Measurements from ENCODE around the gene ZNF254.
"Not testable (repeated sequence)": the region's sequence is repeated elsewhere in the genome, so short reads cannot be mapped to it uniquely, and the experiment has no call there.

Gene ZNF254

GRCh38 chr19:24073807-24074206 lies 13.2 kb upstream of the ZNF254 start:
- no peak for DNase-seq

- no peak for DNase-seq
Observed at GRCh38 chr19:24074720-24075454, 12.1 kb upstream of the ZNF254 start.

GRCh38 chr19:24075530-24075929 lies 11.5 kb upstream of the ZNF254 start:
- DNase-seq = not testable (repeated sequence)

- DNase-seq = no peak
Observed at GRCh38 chr19:24078680-24079079, 8.3 kb upstream of the ZNF254 start.

GRCh38 chr19:24081056-24081455 lies 5.9 kb upstream of the ZNF254 start:
- no peak for DNase-seq

- no peak for DNase-seq
Observed at GRCh38 chr19:24098359-24098758, 11.4 kb downstream of the ZNF254 start.

- DNase-seq = no peak
Observed at GRCh38 chr19:24099829-24100228, 12.8 kb downstream of the ZNF254 start.

GRCh38 chr19:24100597-24100996 lies 13.6 kb downstream of the ZNF254 start:
- not testable (repeated sequence) for DNase-seq

GRCh38 chr19:24101459-24102115 lies 14.6 kb downstream of the ZNF254 start:
- DNase-seq = no peak

- no peak for DNase-seq
Observed at GRCh38 chr19:24127601-24128000, 40.6 kb downstream of the ZNF254 start.

GRCh38 chr19:24140099-24140498 lies 53.1 kb downstream of the ZNF254 start:
- no peak for DNase-seq

GRCh38 chr19:24140591-24140990 lies 53.6 kb downstream of the ZNF254 start:
- DNase-seq = no peak

- DNase-seq = no peak
Observed at GRCh38 chr19:24141612-24142011, 54.6 kb downstream of the ZNF254 start.

- no peak for DNase-seq
Observed at GRCh38 chr19:24142771-24143170, 55.8 kb downstream of the ZNF254 start.

GRCh38 chr19:24159707-24160106 lies 72.7 kb downstream of the ZNF254 start:
- DNase-seq = no peak

GRCh38 chr19:24166055-24166454 lies 79.1 kb downstream of the ZNF254 start:
- no peak for DNase-seq

- DNase-seq = no peak
Observed at GRCh38 chr19:24173882-24174281, 86.9 kb downstream of the ZNF254 start.

- DNase-seq = no peak
Observed at GRCh38 chr19:24177686-24178085, 90.7 kb downstream of the ZNF254 start.

GRCh38 chr19:24178207-24178606 lies 91.2 kb downstream of the ZNF254 start:
- DNase-seq = no peak
